Measurements from ENCODE around the gene PCP4.

The PCP4 gene

GRCh38 chr21:39867198-39867650, at the start of gene PCP4:
TSS of gene PCP4 (plus strand) at chr21:39867438. CDS start at chr21:39867502, 64 bp downstream.
- peak; percentile 41 for DNase-seq (ENCODE audit: low spot score)

GRCh38 chr21:39818557-39818956, 48.7 kb upstream of the PCP4 start:
- DNase-seq (ENCODE audit: low spot score), result no peak

GRCh38 chr21:39822042-39822441, 45.2 kb upstream of the PCP4 start:
- no peak for DNase-seq (ENCODE audit: low spot score)

- no peak for DNase-seq (ENCODE audit: low spot score)
These were observed 42.0 kb upstream of the PCP4 start for GRCh38 chr21:39825250-39825649.

GRCh38 chr21:39834543-39834942, 32.7 kb upstream of the PCP4 start:
- DNase-seq (ENCODE audit: low spot score), result no peak

GRCh38 chr21:39837861-39838359, 29.3 kb upstream of the PCP4 start:
- DNase-seq (ENCODE audit: low spot score), result no peak

GRCh38 chr21:39840373-39841097, 26.7 kb upstream of the PCP4 start:
- no peak for DNase-seq (ENCODE audit: low spot score)

- DNase-seq (ENCODE audit: low spot score), result no peak
These were observed 24.3 kb upstream of the PCP4 start for GRCh38 chr21:39842741-39843459.

- DNase-seq (ENCODE audit: low spot score), result no peak
These were observed 23.8 kb upstream of the PCP4 start for GRCh38 chr21:39843483-39843882.

- no peak for DNase-seq (ENCODE audit: low spot score)
These were observed 23.3 kb upstream of the PCP4 start for GRCh38 chr21:39843916-39844315.

- DNase-seq (ENCODE audit: low spot score), result no peak
These were observed 21.6 kb upstream of the PCP4 start for GRCh38 chr21:39845571-39846130.

- DNase-seq (ENCODE audit: low spot score), result no peak
These were observed 19.4 kb upstream of the PCP4 start for GRCh38 chr21:39847877-39848276.

GRCh38 chr21:39849014-39849655, 18.1 kb upstream of the PCP4 start:
- no peak for DNase-seq (ENCODE audit: low spot score)

- DNase-seq (ENCODE audit: low spot score), result no peak
These were observed 16.9 kb upstream of the PCP4 start for GRCh38 chr21:39850333-39850732.

GRCh38 chr21:39851002-39851618, 16.1 kb upstream of the PCP4 start:
- no peak for DNase-seq (ENCODE audit: low spot score)

GRCh38 chr21:39852021-39852721, 15.1 kb upstream of the PCP4 start:
- no peak for DNase-seq (ENCODE audit: low spot score)

GRCh38 chr21:39852726-39853500, 14.3 kb upstream of the PCP4 start:
- DNase-seq (ENCODE audit: low spot score), result no peak

GRCh38 chr21:39854572-39854971, 12.7 kb upstream of the PCP4 start:
- no peak for DNase-seq (ENCODE audit: low spot score)

GRCh38 chr21:39855595-39855994, 11.6 kb upstream of the PCP4 start:
- DNase-seq (ENCODE audit: low spot score), result no peak

GRCh38 chr21:39860600-39860999, 6.6 kb upstream of the PCP4 start:
- DNase-seq (ENCODE audit: low spot score), result no peak

GRCh38 chr21:39863111-39863510, 4.1 kb upstream of the PCP4 start:
- no peak for DNase-seq (ENCODE audit: low spot score)
